IPS DF 19.7 (cell line): ENCODE results near the gene PKHD1.

ENCODE experiments used
- DNase-seq: peaks from one replicate; pipeline ENCODE4 v3.0.0-alpha.2; 2013; ENCODE audit warnings: low read depth, low spot score

The PKHD1 gene

DNA sequence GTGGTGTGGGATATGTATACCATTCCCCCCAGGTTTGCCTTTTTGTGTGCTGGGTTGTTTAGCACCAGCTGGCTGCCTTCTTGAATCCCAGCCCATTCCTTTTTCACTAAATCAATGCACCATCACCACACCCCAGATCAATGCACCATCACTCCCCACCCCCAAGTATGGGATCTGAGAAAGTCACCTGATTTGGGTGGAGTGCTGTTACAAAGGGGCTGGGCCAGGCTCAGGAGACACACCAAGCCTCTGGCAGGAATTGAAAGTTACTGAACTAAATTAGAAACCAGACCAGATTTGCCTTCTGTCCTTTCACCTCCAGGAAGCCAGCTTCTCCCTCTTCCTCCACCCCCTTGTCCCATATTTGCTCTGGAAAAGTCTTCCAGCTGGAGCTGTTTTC, 19.6 kb upstream of the PKHD1 start:
- no peak for DNase-seq

GRCh38 chr6:52104979-52105378, 17.6 kb upstream of the PKHD1 start:
- DNase-seq: no peak

- DNase-seq: no peak
These were observed 16.2 kb upstream of the PKHD1 start for GRCh38 chr6:52103623-52104022.

GRCh38 chr6:52102405-52102804, 15.0 kb upstream of the PKHD1 start:
- no peak for DNase-seq

DNA sequence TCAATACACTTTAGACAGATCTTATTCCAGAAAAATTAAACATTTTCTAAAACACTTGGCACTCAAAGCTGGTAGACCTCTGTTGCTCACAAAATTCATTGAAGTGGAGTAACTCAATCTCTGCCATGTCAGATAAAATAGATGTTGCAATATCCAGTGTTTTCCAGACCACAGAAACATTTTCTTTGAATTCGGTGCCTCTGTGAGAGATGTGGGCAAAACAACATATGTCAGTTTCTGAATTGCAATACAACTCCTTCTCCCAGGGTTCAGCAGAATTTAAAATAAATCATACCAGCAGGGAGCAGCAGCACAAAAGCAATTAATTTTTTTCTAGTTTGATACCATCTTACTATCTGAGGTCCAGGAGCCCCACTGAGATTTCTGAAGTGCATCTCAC, 11.3 kb upstream of the PKHD1 start:
- DNase-seq: no peak

- no peak for DNase-seq
These were observed 2.4 kb upstream of the PKHD1 start for GRCh38 chr6:52089758-52090348.

GRCh38 chr6:52086741-52087140, 672 bp downstream of the PKHD1 start:
- DNase-seq: no peak

DNA sequence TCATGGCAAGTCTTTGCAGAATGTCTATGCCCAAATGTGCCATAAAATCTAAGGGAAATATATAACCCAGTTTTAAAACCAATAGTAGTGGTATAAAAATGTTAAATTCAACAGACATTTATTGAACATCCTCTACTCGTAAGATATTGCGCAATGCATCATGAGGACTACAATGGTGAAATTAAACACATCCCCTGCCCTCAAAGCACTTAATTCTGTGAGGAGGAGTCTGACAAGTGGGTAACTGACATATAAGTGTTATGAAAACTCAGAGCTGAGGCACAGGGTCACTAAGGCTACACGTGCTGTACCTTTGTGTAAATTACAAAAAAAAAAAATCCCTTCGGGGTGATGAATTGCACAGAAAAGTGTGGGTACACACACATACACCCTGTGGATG, 6.2 kb downstream of the PKHD1 start:
- DNase-seq: no peak

DNA sequence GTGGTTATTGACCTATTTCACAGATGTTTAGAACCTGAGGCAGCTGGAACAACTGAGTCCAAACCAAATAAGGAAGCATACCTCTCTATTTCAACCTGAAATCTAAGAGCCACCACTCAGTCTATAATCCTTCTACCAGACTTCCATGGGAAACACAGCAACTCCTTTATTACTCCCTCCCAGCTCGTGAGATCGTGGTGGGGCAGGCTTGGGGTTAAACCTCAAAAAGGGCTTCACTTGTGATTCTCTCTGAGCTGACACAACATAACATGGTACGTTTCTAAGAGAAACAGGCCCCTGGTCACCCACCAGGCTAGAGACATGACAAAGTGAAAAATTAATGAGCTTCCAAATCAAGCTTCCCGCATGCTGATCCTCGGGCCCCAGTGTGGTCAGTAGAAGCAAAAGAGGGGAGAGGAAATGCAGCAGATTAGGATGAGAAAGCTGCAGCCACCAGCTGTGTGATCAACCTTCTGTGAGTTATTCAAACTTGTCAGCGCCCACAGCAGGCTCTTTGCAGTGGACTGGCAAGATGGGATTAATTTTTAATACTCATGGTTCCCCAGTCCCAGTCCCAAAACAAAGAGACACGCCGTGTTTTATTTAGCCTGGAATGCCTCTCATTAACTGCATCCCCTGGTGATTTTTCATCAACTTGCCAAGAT, 9.3 kb downstream of the PKHD1 start:
- DNase-seq: no peak

GRCh38 chr6:52077180-52077884, 10.1 kb downstream of the PKHD1 start:
- DNase-seq: peak; percentile 80

- DNase-seq: peak; percentile 74
These were observed 10.6 kb downstream of the PKHD1 start for GRCh38 chr6:52076791-52077179.

DNA sequence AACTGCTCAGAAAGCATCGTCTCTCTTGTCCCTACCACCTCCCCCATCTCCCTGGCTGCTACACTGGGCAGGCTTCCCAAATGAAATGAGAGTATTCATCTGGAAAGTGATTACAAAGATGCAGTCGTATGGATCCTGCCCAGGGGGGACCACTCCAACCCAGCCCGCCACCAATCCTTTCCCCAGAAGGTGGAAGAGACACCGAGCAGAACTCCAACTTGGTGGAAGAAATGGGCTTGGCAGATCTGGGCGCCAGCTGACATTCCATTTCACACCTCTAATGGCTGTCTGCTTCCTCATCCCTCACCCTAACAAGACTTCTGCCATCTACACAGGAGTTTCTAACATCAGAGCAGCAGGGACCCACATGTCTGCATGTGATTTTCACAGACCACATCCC, 12.7 kb downstream of the PKHD1 start:
- no peak for DNase-seq

- no peak for DNase-seq
These were observed 13.3 kb downstream of the PKHD1 start for GRCh38 chr6:52074155-52074554.

GRCh38 chr6:52065621-52066020, 21.8 kb downstream of the PKHD1 start:
- DNase-seq: no peak

DNA sequence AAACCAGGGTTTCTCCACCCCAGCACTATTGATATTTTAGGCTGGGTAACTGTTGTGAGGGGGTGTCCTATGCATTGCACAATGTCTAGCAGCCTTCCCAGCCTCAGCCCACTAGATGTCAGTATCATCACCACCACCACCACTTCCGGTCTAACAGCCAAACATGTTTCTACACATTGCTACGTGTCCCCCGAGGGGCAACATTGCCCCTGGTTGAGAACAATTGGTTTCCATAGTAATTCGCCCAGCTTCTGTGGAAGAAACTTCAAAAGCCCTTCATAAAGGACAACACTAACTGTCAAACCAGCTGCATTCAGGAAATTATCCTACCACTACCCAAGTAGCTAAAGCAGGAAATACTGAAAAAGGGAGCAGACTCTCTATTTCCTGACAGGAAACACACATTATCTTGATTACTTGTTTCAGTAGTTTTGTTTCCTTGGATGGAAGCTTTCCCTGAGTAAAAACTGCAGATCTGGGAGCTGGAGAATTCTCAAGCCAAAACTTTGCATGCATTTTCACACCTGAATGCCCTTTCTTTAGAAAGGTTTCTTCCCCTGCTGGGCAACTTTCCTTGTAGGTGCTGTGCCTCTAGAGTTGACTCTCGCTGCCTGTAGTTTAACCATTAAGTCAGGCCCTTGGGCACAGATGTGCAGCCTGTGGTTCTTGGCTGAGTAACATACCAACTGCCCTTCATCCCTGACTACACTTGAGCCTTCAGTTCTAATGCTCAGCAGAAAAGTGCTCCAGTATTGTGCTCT, 23.6 kb downstream of the PKHD1 start:
- peak; percentile 47 for DNase-seq

DNA sequence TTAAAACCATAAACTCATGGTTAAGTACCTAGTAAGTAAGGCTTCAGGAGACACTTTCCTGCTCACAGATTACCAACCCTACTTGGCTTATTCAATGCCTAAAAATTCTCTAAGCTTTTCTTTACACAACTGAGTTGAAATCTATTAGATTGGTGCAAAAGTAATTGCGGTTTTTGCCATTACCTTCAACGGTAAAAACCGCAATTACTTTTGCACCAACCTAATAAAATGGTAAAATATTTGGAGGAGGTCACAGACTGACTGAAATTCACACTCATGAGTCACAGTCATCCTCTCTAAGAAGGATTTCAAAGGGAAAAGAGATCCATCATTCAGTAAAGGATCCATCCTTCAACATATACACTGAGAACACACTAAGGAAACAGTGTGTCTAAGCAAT, 25.9 kb downstream of the PKHD1 start:
- DNase-seq: no peak

- no peak for DNase-seq
These were observed 27.6 kb downstream of the PKHD1 start for GRCh38 chr6:52059821-52060220.

DNA sequence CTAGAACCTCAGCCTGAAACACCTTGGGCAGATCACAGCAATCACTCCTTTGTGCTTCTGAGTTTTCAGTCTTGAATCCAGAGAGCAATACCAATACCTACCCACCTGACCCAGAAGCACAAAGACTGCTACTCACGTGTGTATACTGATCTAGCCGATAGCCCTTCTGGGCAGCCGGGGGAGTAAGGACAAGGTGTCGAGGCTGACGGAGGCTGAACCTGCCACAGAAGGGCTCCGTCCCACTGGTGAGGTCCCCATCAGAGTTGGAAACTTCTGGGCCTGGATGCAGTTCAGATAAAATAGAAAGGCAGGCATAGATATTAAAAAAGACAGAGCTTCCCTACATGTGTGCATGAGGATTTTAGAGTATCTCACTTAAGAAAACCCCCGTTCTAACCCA, 32.0 kb downstream of the PKHD1 start:
- DNase-seq: no peak

DNA sequence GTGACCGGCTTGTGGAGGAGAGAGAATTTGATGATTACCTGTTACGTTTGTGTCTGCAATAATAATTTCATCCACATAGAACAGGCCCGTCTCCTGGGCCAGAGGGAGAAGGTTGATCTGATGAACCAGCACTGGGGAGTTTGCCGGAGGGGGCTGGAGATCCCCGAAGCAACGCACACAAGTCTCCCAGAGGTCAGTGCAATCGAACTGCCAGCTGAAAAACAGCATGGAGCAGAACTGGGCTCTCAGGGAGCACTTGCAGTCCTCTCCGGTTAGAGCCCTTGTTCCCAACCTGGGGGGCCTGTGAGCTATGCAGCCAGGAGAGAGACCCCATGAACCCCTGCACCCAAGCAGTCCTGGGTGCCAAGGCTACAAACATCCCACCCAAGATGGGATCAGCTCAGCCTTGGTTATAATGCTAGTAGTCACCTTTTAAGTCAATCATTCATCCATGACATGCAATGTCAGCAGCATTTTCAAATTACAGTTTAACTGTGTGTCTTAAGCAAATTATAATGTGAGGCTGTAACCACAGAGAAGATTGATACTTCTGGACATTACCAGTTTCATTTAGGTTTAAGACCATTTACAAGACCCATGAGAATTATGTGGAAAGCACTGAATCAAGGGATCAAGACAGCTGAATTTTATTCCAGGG, 34.2 kb downstream of the PKHD1 start:
- no peak for DNase-seq

GRCh38 chr6:52050051-52050405, 37.4 kb downstream of the PKHD1 start:
- DNase-seq: no peak

DNA sequence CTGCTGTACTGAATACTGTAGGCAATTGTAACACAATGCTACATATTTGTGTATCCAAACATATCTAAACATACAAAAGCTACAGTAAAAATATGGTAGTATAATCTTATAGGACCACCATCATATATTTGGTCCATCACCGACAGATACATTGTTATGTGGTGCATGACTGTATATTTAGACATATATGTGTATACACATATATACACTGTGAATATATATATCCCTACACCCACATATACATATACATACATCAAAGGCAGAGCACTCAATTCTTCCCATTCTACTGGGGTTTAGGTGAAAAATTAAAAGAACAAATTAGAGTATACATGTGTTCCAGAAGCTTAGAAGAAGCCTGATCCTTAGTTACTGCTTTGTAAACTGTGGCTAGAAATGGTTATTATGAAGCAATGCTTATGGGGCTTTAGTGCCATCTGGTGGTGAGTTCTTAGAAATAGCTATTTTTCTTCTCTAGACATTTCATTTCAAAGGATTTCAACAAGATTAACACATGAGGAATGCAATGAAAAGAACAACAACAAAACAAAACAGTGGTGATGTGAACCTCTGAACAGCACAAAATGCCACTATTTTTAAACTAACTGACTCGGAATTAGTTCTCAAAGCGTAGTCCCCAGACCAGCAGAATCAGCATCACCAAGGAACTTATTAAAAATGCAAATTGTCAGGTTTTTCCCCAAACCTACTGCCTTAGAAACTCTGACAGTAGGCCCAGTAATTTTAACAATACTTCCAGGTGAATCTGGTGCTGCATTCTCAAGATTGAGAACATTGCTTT, 38.0 kb downstream of the PKHD1 start:
- no peak for DNase-seq
